ENCODE results near the gene CENPT. TPM values are rescaled to one million over a fixed set of nuclear protein-coding genes. Genes with fewer than 3 reads are reported as not detected.

Gene CENPT
- total and polyA plus RNA-seq, 10 of the 15 experiments (the other 5 are each of a cell fraction or from before 2014, with no cell fraction given) = 1.1 to 45.7 (median 24.5) TPM

DNA sequence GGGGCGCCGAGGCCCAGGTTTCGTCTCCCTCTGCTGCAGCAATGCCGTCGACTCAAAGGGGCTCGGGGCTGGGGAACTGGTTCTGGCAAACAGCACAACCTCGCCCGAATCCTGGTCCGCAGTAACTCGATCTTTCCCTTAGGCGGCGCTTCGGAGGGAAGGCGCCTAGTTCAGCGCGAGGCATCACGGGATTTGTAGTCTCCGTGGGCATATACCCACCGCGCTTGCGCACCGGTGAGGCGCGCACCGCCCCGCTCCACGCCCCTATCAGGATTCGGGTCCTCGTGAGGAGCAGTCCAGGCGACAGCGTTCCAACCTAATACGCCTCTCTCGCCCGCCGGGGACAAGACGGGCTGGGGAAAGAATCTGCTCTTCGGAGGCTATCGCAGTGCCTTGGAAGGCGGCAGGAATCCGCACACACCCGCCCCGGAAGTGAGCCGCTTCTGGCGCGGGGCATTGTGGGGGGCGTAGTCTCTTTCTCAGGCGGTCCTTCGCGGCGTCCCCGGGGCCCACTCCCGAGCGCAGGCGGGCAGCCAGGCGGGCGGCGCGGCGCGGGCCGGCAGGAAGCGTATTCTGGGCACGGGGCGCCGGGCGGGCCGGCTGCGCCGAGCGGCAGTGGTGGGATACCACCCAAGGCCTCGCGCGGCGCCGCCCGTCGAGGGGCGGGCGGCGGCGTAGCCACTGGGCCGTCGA lies 5.5 kb downstream of the CENPT start, which contains the start of gene THAP11 (continued):
- no peak for TF ChIP-seq CBX3 (IDR thresholded peaks at IDR 0.05; ENCODE audit: borderline replicate concordance, low read depth)
- peak; percentile 50; the same call in 1 of the 2 replicates for TF ChIP-seq BACH1 (IDR thresholded peaks at IDR 0.05; ENCODE audit: borderline replicate concordance)
- peak; percentile 45; the same call in 1 of the 2 replicates for TF ChIP-seq SPI1 (IDR thresholded peaks at IDR 0.05; ENCODE audit: borderline replicate concordance, insufficient read depth, low read depth, low read length)
- no peak for TF ChIP-seq JUNB (IDR thresholded peaks at IDR 0.05)
- TF ChIP-seq NR2C1 (IDR thresholded peaks at IDR 0.05) = 0 out of 2 replicates have a peak, but pooled peaks have one; percentile 15
- TF ChIP-seq, protein P1, sequence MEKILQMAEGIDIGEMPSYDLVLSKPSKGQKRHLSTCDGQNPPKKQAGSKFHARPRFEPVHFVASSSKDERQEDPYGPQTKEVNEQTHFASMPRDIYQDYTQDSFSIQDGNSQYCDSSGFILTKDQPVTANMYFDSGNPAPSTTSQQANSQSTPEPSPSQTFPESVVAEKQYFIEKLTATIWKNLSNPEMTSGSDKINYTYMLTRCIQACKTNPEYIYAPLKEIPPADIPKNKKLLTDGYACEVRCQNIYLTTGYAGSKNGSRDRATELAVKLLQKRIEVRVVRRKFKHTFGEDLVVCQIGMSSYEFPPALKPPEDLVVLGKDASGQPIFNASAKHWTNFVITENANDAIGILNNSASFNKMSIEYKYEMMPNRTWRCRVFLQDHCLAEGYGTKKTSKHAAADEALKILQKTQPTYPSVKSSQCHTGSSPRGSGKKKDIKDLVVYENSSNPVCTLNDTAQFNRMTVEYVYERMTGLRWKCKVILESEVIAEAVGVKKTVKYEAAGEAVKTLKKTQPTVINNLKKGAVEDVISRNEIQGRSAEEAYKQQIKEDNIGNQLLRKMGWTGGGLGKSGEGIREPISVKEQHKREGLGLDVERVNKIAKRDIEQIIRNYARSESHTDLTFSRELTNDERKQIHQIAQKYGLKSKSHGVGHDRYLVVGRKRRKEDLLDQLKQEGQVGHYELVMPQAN (conservative IDR thresholded peaks at IDR 0.05) = peak; percentile 88
- TF ChIP-seq CHD2 (IDR thresholded peaks at IDR 0.05; ENCODE audit: borderline replicate concordance, low read depth, low read length) = peak; percentile 73; the same call in 1 of the 2 replicates
- TF ChIP-seq BRCA1 (IDR thresholded peaks at IDR 0.05; ENCODE audit: low read depth, low read length) = no peak
- no peak for TF ChIP-seq MTA2 (IDR thresholded peaks at IDR 0.05; ENCODE audit: low read depth)
- TF ChIP-seq TCF12 (IDR thresholded peaks at IDR 0.05; ENCODE audit: low read depth, low read length) = no peak
- TF ChIP-seq CREM (IDR thresholded peaks at IDR 0.05; ENCODE audit: low read depth) = peak; percentile 75; the same call in 1 of the 2 replicates
- peak; percentile 73 for TF ChIP-seq HDGF (IDR thresholded peaks at IDR 0.05)
- TF ChIP-seq, protein P2, sequence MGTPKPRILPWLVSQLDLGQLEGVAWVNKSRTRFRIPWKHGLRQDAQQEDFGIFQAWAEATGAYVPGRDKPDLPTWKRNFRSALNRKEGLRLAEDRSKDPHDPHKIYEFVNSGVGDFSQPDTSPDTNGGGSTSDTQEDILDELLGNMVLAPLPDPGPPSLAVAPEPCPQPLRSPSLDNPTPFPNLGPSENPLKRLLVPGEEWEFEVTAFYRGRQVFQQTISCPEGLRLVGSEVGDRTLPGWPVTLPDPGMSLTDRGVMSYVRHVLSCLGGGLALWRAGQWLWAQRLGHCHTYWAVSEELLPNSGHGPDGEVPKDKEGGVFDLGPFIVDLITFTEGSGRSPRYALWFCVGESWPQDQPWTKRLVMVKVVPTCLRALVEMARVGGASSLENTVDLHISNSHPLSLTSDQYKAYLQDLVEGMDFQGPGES (IDR thresholded peaks at IDR 0.05) = peak; percentile 13; the same call in 1 of the 2 replicates
- TF ChIP-seq HDAC6 (IDR thresholded peaks at IDR 0.05; ENCODE audit: unreplicated experiment) = peak; percentile 52
- TF ChIP-seq, protein P3, sequence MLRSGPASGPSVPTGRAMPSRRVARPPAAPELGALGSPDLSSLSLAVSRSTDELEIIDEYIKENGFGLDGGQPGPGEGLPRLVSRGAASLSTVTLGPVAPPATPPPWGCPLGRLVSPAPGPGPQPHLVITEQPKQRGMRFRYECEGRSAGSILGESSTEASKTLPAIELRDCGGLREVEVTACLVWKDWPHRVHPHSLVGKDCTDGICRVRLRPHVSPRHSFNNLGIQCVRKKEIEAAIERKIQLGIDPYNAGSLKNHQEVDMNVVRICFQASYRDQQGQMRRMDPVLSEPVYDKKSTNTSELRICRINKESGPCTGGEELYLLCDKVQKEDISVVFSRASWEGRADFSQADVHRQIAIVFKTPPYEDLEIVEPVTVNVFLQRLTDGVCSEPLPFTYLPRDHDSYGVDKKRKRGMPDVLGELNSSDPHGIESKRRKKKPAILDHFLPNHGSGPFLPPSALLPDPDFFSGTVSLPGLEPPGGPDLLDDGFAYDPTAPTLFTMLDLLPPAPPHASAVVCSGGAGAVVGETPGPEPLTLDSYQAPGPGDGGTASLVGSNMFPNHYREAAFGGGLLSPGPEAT (IDR thresholded peaks at IDR 0.05; ENCODE audit: low read depth) = no peak; the same call in 1 of the 2 replicates
- peak; percentile 60 for TF ChIP-seq NR2F1 (conservative IDR thresholded peaks at IDR 0.05)
- TF ChIP-seq, protein P4, sequence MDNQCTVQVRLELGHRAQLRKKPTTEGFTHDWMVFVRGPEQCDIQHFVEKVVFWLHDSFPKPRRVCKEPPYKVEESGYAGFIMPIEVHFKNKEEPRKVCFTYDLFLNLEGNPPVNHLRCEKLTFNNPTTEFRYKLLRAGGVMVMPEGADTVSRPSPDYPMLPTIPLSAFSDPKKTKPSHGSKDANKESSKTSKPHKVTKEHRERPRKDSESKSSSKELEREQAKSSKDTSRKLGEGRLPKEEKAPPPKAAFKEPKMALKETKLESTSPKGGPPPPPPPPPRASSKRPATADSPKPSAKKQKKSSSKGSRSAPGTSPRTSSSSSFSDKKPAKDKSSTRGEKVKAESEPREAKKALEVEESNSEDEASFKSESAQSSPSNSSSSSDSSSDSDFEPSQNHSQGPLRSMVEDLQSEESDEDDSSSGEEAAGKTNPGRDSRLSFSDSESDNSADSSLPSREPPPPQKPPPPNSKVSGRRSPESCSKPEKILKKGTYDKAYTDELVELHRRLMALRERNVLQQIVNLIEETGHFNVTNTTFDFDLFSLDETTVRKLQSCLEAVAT (IDR thresholded peaks at IDR 0.05) = no peak
- TF ChIP-seq, protein P5, sequence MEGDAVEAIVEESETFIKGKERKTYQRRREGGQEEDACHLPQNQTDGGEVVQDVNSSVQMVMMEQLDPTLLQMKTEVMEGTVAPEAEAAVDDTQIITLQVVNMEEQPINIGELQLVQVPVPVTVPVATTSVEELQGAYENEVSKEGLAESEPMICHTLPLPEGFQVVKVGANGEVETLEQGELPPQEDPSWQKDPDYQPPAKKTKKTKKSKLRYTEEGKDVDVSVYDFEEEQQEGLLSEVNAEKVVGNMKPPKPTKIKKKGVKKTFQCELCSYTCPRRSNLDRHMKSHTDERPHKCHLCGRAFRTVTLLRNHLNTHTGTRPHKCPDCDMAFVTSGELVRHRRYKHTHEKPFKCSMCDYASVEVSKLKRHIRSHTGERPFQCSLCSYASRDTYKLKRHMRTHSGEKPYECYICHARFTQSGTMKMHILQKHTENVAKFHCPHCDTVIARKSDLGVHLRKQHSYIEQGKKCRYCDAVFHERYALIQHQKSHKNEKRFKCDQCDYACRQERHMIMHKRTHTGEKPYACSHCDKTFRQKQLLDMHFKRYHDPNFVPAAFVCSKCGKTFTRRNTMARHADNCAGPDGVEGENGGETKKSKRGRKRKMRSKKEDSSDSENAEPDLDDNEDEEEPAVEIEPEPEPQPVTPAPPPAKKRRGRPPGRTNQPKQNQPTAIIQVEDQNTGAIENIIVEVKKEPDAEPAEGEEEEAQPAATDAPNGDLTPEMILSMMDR (IDR thresholded peaks at IDR 0.05 in 2 of 3, conservative IDR thresholded peaks at IDR 0.05 in 1 of 3; ENCODE audit: control insufficient read depth in 2 of 3, extremely low read depth in 1 of 3, insufficient read depth in 1 of 3, low read depth in 3 of 3, low read length in 3 of 3) = peak; percentile 92 to 96 (median 95)
- no peak for TF ChIP-seq ZZZ3 (IDR thresholded peaks at IDR 0.05; ENCODE audit: control insufficient read depth, insufficient read length, low read depth)
- TF ChIP-seq TBL1XR1 (IDR thresholded peaks at IDR 0.05; ENCODE audit: low read depth, low read length) = 0 out of 2 replicates have a peak, but pooled peaks have one; percentile 26
- peak; percentile 89 for TF ChIP-seq ZNF217 (IDR thresholded peaks at IDR 0.05)
- TF ChIP-seq, protein P6, sequence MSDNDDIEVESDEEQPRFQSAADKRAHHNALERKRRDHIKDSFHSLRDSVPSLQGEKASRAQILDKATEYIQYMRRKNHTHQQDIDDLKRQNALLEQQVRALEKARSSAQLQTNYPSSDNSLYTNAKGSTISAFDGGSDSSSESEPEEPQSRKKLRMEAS (IDR thresholded peaks at IDR 0.05; ENCODE audit: low read depth, low read length) = no peak; the same call in 1 of the 2 replicates

Data from GM12878 (cell line).